Measurements from ENCODE around the gene GSK3A. TPM values are rescaled to one million over a fixed set of nuclear protein-coding genes. Genes with fewer than 3 reads are reported as not detected.

GSK3A gene
- total RNA-seq, 1 donor from 2014 or later = 39.8 TPM

GRCh38 chr19:42250183-42250665 lies 7.8 kb upstream of the GSK3A start:
- peak overlapping the region; percentile 69 for H3K27ac ChIP-seq
- no peaks in the 10 kb centered on the region for H3K9me3 ChIP-seq
- peak overlapping the region; percentile 21 for H3K4me3 ChIP-seq
- no peak for DNase-seq
- no peaks in the 10 kb centered on the region for H3K27me3 ChIP-seq (ENCODE audit: low read depth)
- peaks cover 55% of the 10 kb centered on the region for H3K4me1 ChIP-seq
- H3K36me3 ChIP-seq = peaks cover 27% of the 10 kb centered on the region
- intact Hi-C loops (cut with DNase I) = no loop called here
- no peak for ATAC-seq
- TF ChIP-seq CTCF (IDR thresholded peaks at IDR 0.05) = no peak

DNA sequence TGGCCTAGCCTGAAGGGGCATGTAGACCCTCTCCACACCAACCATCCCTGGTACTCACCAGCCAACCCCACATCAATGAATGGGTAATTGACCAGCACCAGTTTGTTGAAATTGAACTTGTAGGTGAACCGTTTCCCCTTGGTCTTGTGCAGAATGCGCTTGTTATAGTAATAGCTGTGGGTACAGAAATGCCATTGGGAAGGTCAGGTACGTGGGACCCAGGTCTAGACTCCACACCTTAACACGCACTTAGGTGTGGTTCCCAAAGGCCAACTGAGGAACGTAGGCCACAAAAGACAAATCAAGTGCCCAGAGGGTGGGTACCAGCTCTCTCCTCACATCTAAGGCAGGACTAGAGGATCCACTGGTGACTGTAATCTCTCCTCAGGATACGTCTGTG lies 7.4 kb upstream of the GSK3A start:
- Histone ChIP-seq H3K27me3 (ENCODE audit: low read depth) (no peaks in the 10 kb centered on the region), H3K4me1 (peaks cover 60% of the 10 kb centered on the region), H3K4me3 (no peak overlapping the region), H3K27ac (peak overlapping the region; percentile 69), H3K9me3 (no peaks in the 10 kb centered on the region), H3K36me3 (peaks cover 27% of the 10 kb centered on the region)
- no peak for TF ChIP-seq CTCF (IDR thresholded peaks at IDR 0.05)
- DNase-seq (no peak), ATAC-seq (no peak)
- intact Hi-C loops (cut with DNase I) = no loop called here

DNA sequence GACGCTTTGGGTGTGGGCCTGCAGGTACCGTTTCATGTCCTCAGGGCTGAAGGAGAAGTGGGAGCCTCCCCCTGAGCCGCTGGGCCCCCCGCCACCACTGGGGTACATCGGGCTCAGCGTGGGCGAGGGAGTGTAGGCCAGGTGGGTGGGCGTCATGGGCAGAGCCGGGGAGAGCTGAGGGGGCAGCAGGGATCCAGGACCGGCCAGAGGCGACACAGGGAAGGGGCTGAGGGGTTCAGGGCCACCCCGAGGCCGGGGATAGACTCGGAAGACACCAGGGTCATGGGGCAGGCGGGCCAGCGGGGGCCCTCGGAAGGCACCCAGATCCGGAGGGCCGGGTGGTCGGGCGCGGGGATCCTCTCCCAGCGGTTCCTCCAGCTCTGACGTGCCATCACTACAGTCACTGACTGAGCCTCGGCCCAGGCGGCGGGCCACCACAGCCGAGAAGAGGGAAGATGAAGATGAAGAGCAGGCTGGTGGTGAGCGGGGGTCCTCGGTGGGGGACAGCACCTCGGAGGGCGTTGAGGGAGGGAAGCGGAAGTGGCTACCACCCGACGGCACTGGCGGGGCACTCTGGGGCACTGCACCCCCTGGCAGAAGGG lies 6.8 kb upstream of the GSK3A start:
- no peaks in the 10 kb centered on the region for H3K27me3 ChIP-seq (ENCODE audit: low read depth)
- intact Hi-C loops (cut with DNase I) = no loop called here
- ATAC-seq = no peak
- H3K36me3 ChIP-seq = peaks cover 27% of the 10 kb centered on the region
- TF ChIP-seq CTCF (IDR thresholded peaks at IDR 0.05) = no peak
- DNase-seq = no peak
- no peak overlapping the region for H3K4me3 ChIP-seq
- H3K27ac ChIP-seq = no peak overlapping the region
- peaks cover 60% of the 10 kb centered on the region for H3K4me1 ChIP-seq
- H3K9me3 ChIP-seq = no peaks in the 10 kb centered on the region

DNA sequence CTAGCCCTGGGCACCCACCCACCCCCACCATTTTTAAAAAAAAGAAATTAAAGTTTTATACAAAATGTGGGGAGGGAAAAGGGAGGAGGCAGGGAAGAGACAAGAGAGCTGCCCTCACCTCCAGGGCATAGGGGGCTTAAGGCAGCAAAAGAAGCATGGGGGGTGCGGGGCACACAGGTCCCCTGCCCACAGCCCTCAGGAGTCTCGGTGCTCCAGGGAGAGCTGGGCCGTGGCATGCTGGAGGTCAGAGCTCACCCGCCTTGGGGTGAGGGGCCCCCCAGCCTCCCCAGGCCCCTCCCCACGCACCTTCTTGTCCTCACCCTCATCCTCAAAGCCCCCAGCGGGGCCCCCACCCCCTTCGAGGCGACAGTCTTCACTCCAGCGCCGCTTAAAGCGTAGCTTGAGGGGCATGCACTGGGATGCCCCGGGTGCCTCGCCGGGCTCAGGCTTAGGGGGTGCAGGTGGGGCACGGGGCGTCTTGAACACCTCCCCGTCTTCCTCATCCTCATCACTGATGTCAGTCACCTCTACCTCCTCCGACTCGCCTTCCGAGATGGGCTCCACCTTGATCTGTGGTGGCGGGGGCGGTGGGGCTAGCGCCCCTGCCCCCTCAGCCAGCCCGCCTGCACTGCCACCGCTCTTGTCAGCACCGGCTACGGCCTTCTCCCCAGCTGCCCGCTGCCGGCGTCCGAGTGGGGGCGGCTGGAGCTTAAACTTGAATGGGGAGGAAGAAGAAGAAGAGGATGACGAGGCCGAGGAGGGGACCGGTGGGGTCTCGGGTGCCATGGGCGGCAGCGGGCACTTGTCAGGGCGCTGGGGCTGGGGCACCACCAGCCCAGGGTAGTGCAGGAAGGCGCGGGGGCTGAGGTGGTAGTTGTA lies 6.1 kb upstream of the GSK3A start:
- Histone ChIP-seq H3K4me3 (no peak overlapping the region), H3K27me3 (ENCODE audit: low read depth) (no peaks in the 10 kb centered on the region), H3K9me3 (no peaks in the 10 kb centered on the region), H3K4me1 (peaks cover 67% of the 10 kb centered on the region), H3K36me3 (peaks cover 27% of the 10 kb centered on the region), H3K27ac (no peak overlapping the region)
- intact Hi-C loops (cut with DNase I) = no loop called here
- TF ChIP-seq CTCF (IDR thresholded peaks at IDR 0.05) = no peak
- DNase-seq (no peak), ATAC-seq (no peak)

- peaks cover 27% of the 10 kb centered on the region for H3K36me3 ChIP-seq
- no peak for TF ChIP-seq CTCF (IDR thresholded peaks at IDR 0.05)
- H3K4me3 ChIP-seq = no peak overlapping the region
- intact Hi-C loops (cut with DNase I) = no loop called here
- no peaks in the 10 kb centered on the region for H3K27me3 ChIP-seq (ENCODE audit: low read depth)
- H3K27ac ChIP-seq = no peak overlapping the region
- H3K4me1 ChIP-seq = peaks cover 64% of the 10 kb centered on the region
- DNase-seq (no peak), ATAC-seq (no peak)
- no peaks in the 10 kb centered on the region for H3K9me3 ChIP-seq
These were observed 5.3 kb upstream of the GSK3A start for GRCh38 chr19:42247640-42248199.

Measured in lower lobe of right lung (tissue), 2 donors.